DMS 273 (cell line): ENCODE data around the gene NAV3.
A peak's percentile ranks its signal among the peaks of the same experiment; 100 is the strongest.

Experiments used
- DNase-seq: peaks from one replicate; lab custom pipeline; 2025; ENCODE audit not compliant: unreplicated experiment; lab: John Stamatoyannopoulos, UW

NAV3 gene

GRCh38 chr12:78181544-78182162 lies 351.0 kb downstream of the NAV3 start:
- DNase-seq: peak; percentile 71

DNA sequence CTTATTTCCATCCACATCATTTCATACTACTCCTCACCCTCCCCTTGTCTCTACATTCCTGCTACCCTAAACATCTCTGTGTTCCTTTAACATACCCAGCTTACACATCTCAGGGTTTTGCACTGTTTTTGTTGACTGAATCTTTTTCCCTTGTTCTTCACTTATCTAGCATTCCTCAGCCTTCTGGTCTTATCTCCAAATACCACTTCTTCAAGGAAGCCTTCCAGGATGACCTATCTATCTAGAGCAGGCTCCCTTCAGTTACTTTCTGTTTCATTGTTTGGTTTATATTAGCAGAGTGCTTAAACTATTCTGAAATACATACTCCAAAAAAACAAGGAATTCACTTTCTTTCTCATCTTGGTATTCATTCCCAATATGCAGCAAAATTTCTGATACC lies 353.1 kb downstream of the NAV3 start:
- no peak for DNase-seq

DNA sequence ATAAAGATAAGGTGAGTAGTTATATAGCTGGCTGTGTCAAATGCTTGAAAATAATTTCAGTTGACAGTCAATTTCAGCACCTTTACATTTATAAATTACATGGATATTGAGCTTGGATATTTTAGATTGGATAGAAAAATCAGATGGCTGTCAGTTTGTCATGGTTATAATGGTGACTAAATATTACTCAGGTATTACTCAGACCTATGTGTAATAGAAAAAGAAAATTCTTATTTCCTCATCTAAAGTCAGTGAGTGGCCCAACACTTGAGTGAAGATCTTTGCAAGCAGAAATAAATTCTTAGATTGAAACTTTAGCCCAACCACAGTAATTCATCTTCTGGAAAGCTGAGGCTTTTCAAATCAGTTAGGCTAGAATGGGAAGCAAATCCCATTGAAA lies 354.4 kb downstream of the NAV3 start:
- no peak for DNase-seq

- no peak for DNase-seq
Measured at GRCh38 chr12:78185651-78186050, 355.0 kb downstream of the NAV3 start.

DNA sequence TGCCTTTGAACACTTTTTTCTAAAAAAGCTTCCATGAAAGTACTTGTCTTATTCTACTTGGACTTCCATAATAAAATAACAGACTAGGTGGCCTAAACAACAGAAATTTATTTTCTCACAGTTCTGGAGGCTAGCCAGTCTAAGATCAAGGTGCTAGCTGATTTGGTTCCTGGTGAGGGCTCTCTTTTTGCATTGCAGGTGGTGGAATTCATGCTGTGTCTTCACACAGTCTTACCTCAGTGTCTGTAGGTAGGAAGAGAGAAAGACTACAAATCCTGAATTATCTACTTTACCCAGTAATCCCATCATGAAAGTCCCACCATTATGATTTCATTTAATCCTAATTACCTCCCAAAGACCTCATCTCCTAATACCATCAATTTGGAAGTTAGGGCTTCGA lies 356.0 kb downstream of the NAV3 start:
- DNase-seq: no peak

GRCh38 chr12:78187741-78188140 lies 357.0 kb downstream of the NAV3 start:
- no peak for DNase-seq

DNA sequence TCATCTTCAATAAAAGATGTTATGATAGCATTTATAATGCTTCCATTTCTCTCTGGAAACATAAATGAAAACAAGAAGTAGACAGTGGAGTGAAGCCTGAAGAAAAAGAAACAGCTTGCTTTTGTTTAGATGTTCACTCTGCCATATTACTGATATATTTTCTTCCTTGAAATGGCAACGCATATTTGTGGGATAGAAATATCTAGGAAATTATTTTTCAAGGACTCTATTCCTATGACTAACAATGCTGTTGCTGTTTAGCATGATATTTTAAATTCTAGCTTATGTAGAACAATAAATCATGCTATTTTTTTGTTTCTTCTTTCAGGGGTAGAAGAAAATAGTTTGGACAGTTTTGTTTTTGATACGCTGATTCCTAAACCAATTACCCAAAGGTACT lies 359.0 kb downstream of the NAV3 start:
- no peak for DNase-seq

- no peak for DNase-seq
Measured at GRCh38 chr12:78191611-78192010, 360.9 kb downstream of the NAV3 start.

DNA sequence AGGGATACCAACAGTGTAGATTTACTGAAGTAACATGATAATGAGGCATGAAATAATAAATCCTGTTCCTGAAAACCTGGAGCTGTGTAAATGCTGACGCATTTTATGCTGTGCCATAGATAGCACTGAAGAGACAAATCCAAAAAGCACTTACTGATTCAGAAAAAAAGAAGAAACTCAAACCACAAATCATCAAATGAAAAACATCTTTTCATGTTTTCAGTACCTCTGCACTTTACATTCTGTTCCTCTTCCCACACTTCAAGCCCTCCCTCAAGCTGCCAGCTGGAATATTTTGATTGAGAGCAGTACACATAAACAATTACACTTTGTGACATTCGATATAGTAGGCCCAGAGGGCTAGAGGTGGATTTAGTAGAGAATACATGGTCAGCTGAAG lies 362.3 kb downstream of the NAV3 start:
- peak; percentile 42 for DNase-seq

GRCh38 chr12:78194448-78194847 lies 363.8 kb downstream of the NAV3 start:
- DNase-seq: no peak

DNA sequence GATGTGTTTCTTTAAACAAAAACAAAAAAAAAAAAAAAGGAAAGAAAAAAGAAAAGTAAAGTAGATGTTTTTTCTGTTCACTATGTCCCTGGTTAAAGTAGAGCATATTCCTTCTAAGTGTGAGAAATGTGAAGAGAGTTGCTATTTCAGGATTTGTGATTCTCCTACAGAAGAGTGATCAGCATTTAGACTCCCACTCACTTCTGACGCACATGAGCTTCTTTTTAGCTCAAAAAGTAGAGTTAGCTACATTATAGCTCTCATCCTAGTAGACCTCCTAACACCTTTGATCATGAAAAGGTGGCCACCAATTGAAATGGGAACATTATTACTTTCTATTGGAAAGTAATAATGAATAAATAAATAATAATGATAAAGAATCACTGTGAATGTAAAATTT lies 368.2 kb downstream of the NAV3 start:
- DNase-seq: no peak

DNA sequence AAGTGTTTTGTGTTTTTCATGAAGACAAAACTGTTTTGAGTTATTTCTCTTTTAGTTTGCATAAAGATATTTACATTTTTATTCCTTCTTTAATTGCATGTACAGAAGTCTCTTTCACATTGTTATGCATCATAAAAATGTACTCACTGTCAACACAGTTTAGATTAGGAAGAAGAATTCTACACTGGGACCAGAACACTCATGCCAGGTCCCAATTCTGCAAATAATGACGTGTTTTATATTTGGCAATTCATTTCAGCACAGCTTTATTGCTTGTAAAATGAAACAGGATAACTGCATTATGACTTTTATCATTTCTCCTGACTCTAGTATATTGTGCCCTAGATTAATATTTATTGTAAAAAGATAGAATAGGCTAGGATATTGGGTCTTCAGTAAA lies 369.2 kb downstream of the NAV3 start:
- DNase-seq: no peak

GRCh38 chr12:78204926-78205325 lies 374.2 kb downstream of the NAV3 start:
- DNase-seq: no peak

DNA sequence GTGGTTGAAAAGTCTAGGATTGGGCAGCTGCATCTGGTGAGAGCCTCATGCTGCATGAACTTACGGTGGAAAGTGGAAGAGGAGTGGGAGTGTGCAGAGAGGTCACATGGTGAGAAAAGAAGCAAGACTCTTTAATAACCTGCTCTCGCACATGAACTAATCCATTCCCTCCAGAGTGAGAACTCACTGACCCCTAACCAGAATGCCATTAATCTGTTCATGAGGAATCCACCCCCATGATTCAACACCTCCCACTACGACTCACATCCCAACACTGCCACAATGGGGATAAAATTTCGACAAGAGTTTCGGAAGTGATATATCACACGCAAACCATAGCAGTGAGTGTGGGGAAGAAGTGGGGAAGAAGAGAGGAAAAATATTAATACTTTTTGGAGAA lies 377.4 kb downstream of the NAV3 start:
- DNase-seq: peak; percentile 31

- DNase-seq: peak; percentile 98
Measured at GRCh38 chr12:78209846-78210505, 379.3 kb downstream of the NAV3 start.

- peak; percentile 55 for DNase-seq
Measured at GRCh38 chr12:78210506-78210860, 379.8 kb downstream of the NAV3 start.

DNA sequence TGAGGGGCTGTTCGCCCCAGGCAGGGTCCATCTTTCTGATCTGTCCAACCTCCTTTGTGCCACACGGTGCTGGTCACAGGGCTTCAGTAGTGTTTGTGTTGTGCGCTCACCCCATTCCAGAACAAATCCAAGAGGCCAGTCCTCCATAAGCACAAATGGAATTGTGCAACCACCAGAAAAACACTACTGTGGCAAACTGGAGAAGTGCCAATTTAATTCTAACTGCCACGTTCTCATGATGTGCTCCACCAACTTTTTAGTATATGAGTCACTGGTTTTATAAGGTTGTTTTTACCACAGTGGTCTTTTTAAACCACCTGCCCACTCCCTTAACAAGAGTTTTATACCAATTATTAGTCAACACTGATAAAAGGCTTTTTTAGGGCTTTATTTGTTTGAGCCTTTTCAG lies 380.2 kb downstream of the NAV3 start:
- DNase-seq: peak; percentile 75

DNA sequence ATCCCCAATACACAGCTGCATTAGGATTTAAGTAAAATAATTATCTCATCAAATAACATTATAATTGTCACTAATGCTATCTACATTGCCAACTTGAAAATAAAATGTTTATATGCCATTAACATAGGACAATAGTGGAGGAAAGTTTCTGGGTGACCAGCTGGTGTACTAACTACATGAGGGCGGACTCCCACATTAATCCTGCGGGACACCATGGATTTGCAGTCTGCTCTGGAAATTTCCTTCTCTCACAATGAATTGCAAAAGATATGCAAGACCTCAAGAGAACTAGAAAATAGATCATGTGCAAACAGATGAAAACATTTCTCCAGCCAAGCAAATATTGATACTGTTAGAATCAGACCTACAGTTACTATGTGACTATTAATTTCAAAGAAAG lies 390.1 kb downstream of the NAV3 start:
- DNase-seq: no peak

DNA sequence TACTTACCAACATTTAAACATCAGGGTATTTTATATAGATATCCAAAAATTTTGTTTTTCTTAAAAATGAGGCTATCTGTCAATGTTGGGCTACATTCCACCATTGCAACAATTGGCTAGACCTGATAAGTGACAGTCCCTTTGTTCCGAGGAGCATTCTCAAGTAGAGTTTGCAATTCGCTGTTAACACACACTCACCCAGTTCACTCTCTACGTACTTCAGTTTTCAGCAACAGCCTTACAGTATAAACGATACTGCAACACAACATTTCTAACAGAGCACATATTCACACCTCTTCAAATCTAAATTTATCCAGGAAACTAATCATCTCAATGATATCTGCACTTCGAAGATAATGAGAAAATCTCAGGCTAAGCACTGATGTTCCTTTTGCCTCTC lies 393.5 kb downstream of the NAV3 start:
- no peak for DNase-seq

- DNase-seq: no peak
Measured at GRCh38 chr12:78226763-78227162, 396.1 kb downstream of the NAV3 start.

DNA sequence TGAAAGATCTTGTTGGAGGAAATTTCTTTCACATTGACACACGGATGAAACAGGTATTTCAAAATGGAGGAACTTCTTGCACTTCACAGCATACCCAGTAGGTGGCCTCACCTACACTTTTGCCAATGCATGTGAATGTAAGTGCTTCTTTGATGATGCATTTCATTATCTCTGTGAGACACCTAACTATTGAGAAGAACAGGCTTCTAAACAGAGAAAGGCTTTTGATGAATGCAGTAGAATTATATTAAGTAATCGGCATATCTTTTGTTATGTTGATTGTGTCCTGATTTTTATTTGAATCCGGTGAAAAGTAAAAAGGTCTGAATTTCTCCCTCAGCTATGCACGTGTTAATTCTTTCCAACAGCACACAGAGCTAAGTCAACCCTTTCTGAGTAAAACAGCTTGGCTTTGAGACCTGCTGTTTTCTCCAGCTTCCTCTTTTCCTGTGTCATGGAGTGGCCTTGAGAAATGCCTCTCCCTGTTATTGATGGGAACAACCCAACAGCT lies 399.0 kb downstream of the NAV3 start:
- DNase-seq: peak; percentile 55

GRCh38 chr12:78232756-78233155 lies 402.1 kb downstream of the NAV3 start:
- DNase-seq: no peak

GRCh38 chr12:78236264-78236663 lies 405.6 kb downstream of the NAV3 start:
- DNase-seq: no peak
